Hepatocyte (in vitro differentiated cells): Measurements from ENCODE around the gene ITSN1. TPM values are rescaled to one million over a fixed set of nuclear protein-coding genes. Genes with fewer than 3 reads are reported as not detected.

ENCODE experiments used
- DNase-seq: peaks from one replicate; pipeline ENCODE4 v3.0.0-alpha.2; 2016; ENCODE audit warnings: low spot score
- H2AFZ ChIP-seq: fragments of 200-600 bp; sonication (generic); 2 replicates; pipeline ENCODE4 v1.6.0; 2016; ENCODE audit warnings: antibody characterized with exemption, mild to moderate bottlenecking
- H3K27ac ChIP-seq: fragments of 200-600 bp; sonication (generic); 2 replicates; pipeline ENCODE4 v1.5.1; 2016; ENCODE audit warnings: mild to moderate bottlenecking
- H3K27me3 ChIP-seq: fragments of 200-600 bp; sonication (generic); 2 replicates; pipeline ENCODE4 v1.6.1; 2016
- H3K36me3 ChIP-seq: fragments of 200-600 bp; sonication (generic); replicated peaks from 2 replicates; pipeline ENCODE4 v1.5.1; 2016; ENCODE audit warnings: low read depth; ENCODE audit not compliant: insufficient read depth
- H3K4me1 ChIP-seq: fragments of 200-600 bp; sonication (generic); 2 replicates; pipeline ENCODE4 v1.5.1; 2016; ENCODE audit warnings: mild to moderate bottlenecking, moderate library complexity; ENCODE audit not compliant: insufficient read depth
- H3K4me2 ChIP-seq: fragments of 200-600 bp; sonication (generic); 2 replicates; pipeline ENCODE4 v1.6.0; 2016
- H3K4me3 ChIP-seq: fragments of 200-600 bp; sonication (generic); 2 replicates; pipeline ENCODE4 v1.5.1; 2016; ENCODE audit warnings: mild to moderate bottlenecking
- H3K79me2 ChIP-seq: fragments of 200-600 bp; sonication (generic); 2 replicates; pipeline ENCODE4 v1.6.0; 2017; ENCODE audit warnings: mild to moderate bottlenecking
- H3K9me2 ChIP-seq: fragments of 200-600 bp; sonication (generic); replicated peaks from 2 replicates; pipeline ENCODE4 v1.6.0; 2017; ENCODE audit warnings: mild to moderate bottlenecking; ENCODE audit not compliant: insufficient read depth
- H3K9me3 ChIP-seq: fragments of 200-600 bp; sonication (generic); 2 replicates; pipeline ENCODE4 v1.5.1; 2016; ENCODE audit warnings: low read depth, mild to moderate bottlenecking
- H4K20me1 ChIP-seq: fragments of 200-600 bp; sonication (generic); 2 replicates; pipeline ENCODE4 v1.6.0; 2016; ENCODE audit warnings: mild to moderate bottlenecking; ENCODE audit not compliant: insufficient read depth, poor library complexity, severe bottlenecking
- EZH2 ChIP-seq: fragments of 200-600 bp; sonication (generic); IDR thresholded peaks from 2 replicates; pipeline ENCODE4 v1.6.1; 2016; ENCODE audit warnings: antibody characterized with exemption, mild to moderate bottlenecking, borderline replicate concordance
- EZH2phosphoT487 ChIP-seq: fragments of 200-600 bp; sonication (generic); IDR thresholded peaks from one replicate; pipeline ENCODE4 v1.6.1; 2018; ENCODE audit warnings: antibody characterized with exemption, mild to moderate bottlenecking, low read depth, moderate library complexity; ENCODE audit not compliant: unreplicated experiment, severe bottlenecking
- WGBS: methylation state at CpG from one replicate; pipeline ENCODE4 v1.1.6; 2016; ENCODE audit warnings: low lambda C conversion rate; ENCODE audit errors: missing lambda C conversion rate; 5-methylcytosine and 5-hydroxymethylcytosine counted together
- polyA plus RNA-seq: library from polyadenylated mRNA; unstranded; fragments of >200 nt; fragmentation: Nextera tagmentation; extraction: Ambion mirVana; gene quantifications from 2 replicates; pipeline ENCODE4 v1.2.1, GENCODE V29; 2016
- total RNA-seq: library from RNA; depleted of rRNA; stranded (reverse); fragments of >200 nt; gene quantifications from 2 replicates; pipeline ENCODE4 v1.2.3, GENCODE V29; 2014
- TF ChIP-seq, protein P1 (sequence below): fragments of 200-600 bp; sonication (generic); IDR thresholded peaks from 2 replicates; pipeline ENCODE4 v1.5.1; 2016; ENCODE audit warnings: antibody characterized with exemption, mild to moderate bottlenecking; ENCODE audit not compliant: poor library complexity

Gene ITSN1
- total and polyA plus RNA-seq, 2 experiments from 2014 or later, result 43.6 to 46.0 TPM

DNA sequence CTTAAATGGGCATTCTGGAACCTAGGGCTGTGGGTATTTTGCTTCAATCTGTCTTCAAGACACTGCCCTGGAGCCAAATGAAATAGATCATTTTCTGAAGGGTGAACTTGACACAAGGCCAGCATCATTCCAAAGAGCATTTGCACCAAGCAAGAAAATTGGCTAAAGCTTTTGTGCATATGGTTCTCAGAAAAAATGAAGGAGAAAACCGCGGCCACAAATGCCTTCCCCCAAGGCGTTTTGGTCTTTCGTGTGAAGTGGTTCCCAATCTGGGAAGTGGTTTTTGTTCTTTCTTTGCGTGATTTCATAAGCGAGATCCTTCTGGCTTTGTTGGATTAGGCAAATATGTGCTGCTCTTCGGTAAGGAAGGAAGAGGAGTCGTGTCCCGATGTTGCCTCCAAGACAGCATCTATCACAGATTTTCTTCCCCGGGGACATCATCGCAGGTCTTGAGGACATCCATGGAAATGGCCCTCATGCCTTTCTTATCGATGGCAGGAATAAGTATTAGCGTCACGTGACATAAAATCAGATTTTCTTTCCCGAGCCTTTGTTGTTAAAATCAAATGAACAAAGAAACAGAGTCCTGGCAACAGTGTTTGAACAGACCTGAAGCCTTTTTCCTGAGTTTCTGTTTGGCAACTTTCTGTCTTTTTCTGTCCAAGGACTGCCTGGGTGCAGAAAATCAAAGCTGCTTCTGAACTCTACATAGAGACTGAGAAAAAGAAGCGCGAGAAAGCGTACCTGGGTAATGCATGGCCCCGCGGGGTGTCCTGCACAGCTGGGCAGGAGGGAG is 242.3 kb downstream of the ITSN1 start:
- Histone ChIP-seq H3K9me2 (no peaks in the 10 kb centered on the region), H3K4me3 (no peak overlapping the region), H3K9me3 (no peaks in the 10 kb centered on the region), H4K20me1 (no peaks in the 10 kb centered on the region), H3K27me3 (no peaks in the 10 kb centered on the region), H3K4me2 (no peak overlapping the region), H2AFZ (no peak overlapping the region), H3K36me3 (no peaks in the 10 kb centered on the region), H3K27ac (no peak overlapping the region), H3K4me1 (no peaks in the 10 kb centered on the region), H3K79me2 (no peaks in the 10 kb centered on the region)
- WGBS, result 84% methylated on average over 20 of the region's 20 CpGs
- DNase-seq, result no peak
- TF ChIP-seq EZH2 (no peak), EZH2phosphoT487 (no peak)
- TF ChIP-seq, protein P1, sequence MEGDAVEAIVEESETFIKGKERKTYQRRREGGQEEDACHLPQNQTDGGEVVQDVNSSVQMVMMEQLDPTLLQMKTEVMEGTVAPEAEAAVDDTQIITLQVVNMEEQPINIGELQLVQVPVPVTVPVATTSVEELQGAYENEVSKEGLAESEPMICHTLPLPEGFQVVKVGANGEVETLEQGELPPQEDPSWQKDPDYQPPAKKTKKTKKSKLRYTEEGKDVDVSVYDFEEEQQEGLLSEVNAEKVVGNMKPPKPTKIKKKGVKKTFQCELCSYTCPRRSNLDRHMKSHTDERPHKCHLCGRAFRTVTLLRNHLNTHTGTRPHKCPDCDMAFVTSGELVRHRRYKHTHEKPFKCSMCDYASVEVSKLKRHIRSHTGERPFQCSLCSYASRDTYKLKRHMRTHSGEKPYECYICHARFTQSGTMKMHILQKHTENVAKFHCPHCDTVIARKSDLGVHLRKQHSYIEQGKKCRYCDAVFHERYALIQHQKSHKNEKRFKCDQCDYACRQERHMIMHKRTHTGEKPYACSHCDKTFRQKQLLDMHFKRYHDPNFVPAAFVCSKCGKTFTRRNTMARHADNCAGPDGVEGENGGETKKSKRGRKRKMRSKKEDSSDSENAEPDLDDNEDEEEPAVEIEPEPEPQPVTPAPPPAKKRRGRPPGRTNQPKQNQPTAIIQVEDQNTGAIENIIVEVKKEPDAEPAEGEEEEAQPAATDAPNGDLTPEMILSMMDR, result no peak

DNA sequence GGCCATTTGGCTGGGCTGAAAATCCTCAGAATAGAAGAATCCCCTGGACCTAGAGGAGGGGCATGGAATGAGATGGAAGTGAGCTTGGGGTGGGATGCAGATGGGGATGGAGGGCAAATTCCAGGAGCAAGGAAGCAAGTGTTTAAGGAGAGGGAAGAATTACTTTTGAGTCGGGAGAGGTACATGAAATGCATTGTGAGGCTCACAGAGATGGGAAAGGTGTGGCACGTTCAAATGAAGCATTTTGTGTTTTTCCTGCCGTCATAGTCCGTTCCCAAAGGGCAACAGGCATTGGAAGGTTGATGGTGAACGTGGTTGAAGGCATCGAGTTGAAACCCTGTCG is 242.8 kb downstream of the ITSN1 start:
- Histone ChIP-seq H3K9me3 (no peaks in the 10 kb centered on the region), H3K9me2 (no peaks in the 10 kb centered on the region), H3K4me1 (no peaks in the 10 kb centered on the region), H3K4me2 (no peak overlapping the region), H2AFZ (no peak overlapping the region), H3K4me3 (no peak overlapping the region), H3K79me2 (no peaks in the 10 kb centered on the region), H3K27ac (no peak overlapping the region), H3K27me3 (no peaks in the 10 kb centered on the region), H3K36me3 (no peaks in the 10 kb centered on the region), H4K20me1 (no peaks in the 10 kb centered on the region)
- no peak for DNase-seq
- TF ChIP-seq EZH2phosphoT487 (no peak), EZH2 (no peak)
- TF ChIP-seq, protein P1, result no peak
- 95% methylated on average over 7 of the region's 7 CpGs for WGBS

DNA sequence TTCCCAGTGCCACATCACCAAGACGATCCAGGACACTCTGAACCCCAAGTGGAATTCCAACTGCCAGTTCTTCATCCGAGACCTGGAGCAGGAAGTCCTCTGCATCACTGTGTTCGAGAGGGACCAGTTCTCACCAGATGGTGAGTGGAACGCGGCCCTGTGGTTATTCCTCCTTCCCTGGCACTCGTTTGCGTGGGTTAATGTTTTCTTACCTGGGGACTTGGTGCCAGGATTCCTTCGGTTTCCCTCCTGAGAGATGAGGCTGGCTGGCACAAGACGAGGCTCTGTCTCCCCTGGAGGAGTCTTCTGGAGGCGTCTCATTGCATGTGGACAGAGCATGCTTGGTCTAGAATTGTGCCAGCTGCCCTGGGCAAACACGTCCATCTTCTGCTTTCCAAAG is 244.0 kb downstream of the ITSN1 start:
- Histone ChIP-seq H3K79me2 (no peaks in the 10 kb centered on the region), H3K4me3 (no peak overlapping the region), H3K4me2 (no peak overlapping the region), H3K27me3 (no peaks in the 10 kb centered on the region), H3K9me2 (no peaks in the 10 kb centered on the region), H4K20me1 (no peaks in the 10 kb centered on the region), H2AFZ (no peak overlapping the region), H3K36me3 (no peaks in the 10 kb centered on the region), H3K4me1 (no peaks in the 10 kb centered on the region), H3K9me3 (no peaks in the 10 kb centered on the region), H3K27ac (no peak overlapping the region)
- WGBS, result 94% methylated on average over 11 of the region's 11 CpGs
- no peak for DNase-seq
- TF ChIP-seq EZH2phosphoT487 (no peak), EZH2 (no peak)
- TF ChIP-seq, protein P1, result no peak
